HL-60 (cell line): ENCODE data around the gene PLEKHG5.
"Not testable (repeated sequence)": the region's sequence is repeated elsewhere in the genome, so short reads cannot be mapped to it uniquely, and the experiment has no call there.

Experiments
- DNase-seq, 2 experiments: peaks; one replicate each; pipeline ENCODE4 v3.0.0-alpha.2; 2010 to 2020; ENCODE audit warnings: low read depth in 1 of 2, low spot score in 1 of 2
- H3K27ac ChIP-seq: fragments of 250-450 bp; sonication (Bioruptor Pico); replicated peaks from 2 replicates; pipeline ENCODE4 v1.5.1; 2020; ENCODE audit warnings: mild to moderate bottlenecking, moderate library complexity
- H3K27me3 ChIP-seq: fragments of 250-450 bp; sonication (Bioruptor Pico); 2 replicates; pipeline ENCODE4 v1.5.1; 2021; ENCODE audit warnings: mild to moderate bottlenecking, moderate library complexity; ENCODE audit not compliant: insufficient read depth, poor library complexity, severe bottlenecking
- H3K4me3 ChIP-seq: replicated peaks from 2 replicates; pipeline ENCODE4 v1.5.1; 2011; ENCODE audit warnings: mild to moderate bottlenecking, control low read depth, low read length; ENCODE audit not compliant: insufficient read depth
- CTCF ChIP-seq: IDR thresholded peaks from one replicate; pipeline ENCODE4 v1.5.1; 2011; ENCODE audit warnings: low read length, control low read depth, inconsistent platforms; ENCODE audit not compliant: insufficient read depth
- GABPA ChIP-seq: IDR thresholded peaks from 2 replicates; pipeline ENCODE4 v1.6.1; 2012; ENCODE audit warnings: low read depth
- POLR2AphosphoS5 ChIP-seq: IDR thresholded peaks from 2 replicates; pipeline ENCODE4 v1.6.1; 2012; ENCODE audit warnings: low read depth
- REST ChIP-seq: IDR thresholded peaks from 2 replicates; pipeline ENCODE4 v1.6.1; 2012; ENCODE audit warnings: low read depth; ENCODE audit not compliant: insufficient replicate concordance
- SPI1 ChIP-seq: IDR thresholded peaks from 2 replicates; pipeline ENCODE4 v1.6.1; 2012; ENCODE audit warnings: low read depth, mild to moderate bottlenecking, borderline replicate concordance

The PLEKHG5 gene

GRCh38 chr1:6494627-6495026, 3.2 kb upstream of the PLEKHG5 start:
- Histone ChIP-seq H3K4me3 (no peak overlapping the region), H3K27me3 (peaks cover 65% of the 10 kb centered on the region), H3K27ac (no peak overlapping the region)
- TF ChIP-seq GABPA, result no peak
- TF ChIP-seq POLR2AphosphoS5, result no peak
- TF ChIP-seq CTCF, result no peak
- no peak for TF ChIP-seq SPI1
- no peak for TF ChIP-seq REST
- no peak for DNase-seq

- not testable (repeated sequence) for DNase-seq, H3K4me3 ChIP-seq, H3K27ac ChIP-seq
- peaks cover 59% of the 10 kb centered on the region for H3K27me3 ChIP-seq
Observed at GRCh38 chr1:6493834-6494223, 2.4 kb upstream of the PLEKHG5 start.

- no peak for TF ChIP-seq REST
- no peak for TF ChIP-seq GABPA
- TF ChIP-seq CTCF, result no peak
- TF ChIP-seq POLR2AphosphoS5, result no peak
- TF ChIP-seq SPI1, result no peak
- DNase-seq, result peak in 1 of 2 experiments; percentile 21
- Histone ChIP-seq H3K27me3 (peaks cover 57% of the 10 kb centered on the region), H3K4me3 (no peak overlapping the region), H3K27ac (no peak overlapping the region)
Observed at GRCh38 chr1:6491966-6492365, 499 bp upstream of the PLEKHG5 start.

GRCh38 chr1:6491081-6491449, 402 bp downstream of the PLEKHG5 start:
- Histone ChIP-seq H3K27ac (no peak overlapping the region), H3K4me3 (no peak overlapping the region), H3K27me3 (peaks cover 52% of the 10 kb centered on the region)
- no peak for DNase-seq
- TF ChIP-seq SPI1, result no peak
